Hepatocyte (in vitro differentiated cells): ENCODE data around the gene AQP1. TPM values are rescaled to one million over a fixed set of nuclear protein-coding genes. Genes with fewer than 3 reads are reported as not detected.
A peak's percentile ranks its signal among the peaks of the same experiment; 100 is the strongest.

Experiments
- DNase-seq: peaks from one replicate; pipeline ENCODE4 v3.0.0-alpha.2; 2016; ENCODE audit warnings: low spot score
- H2AFZ ChIP-seq: fragments of 200-600 bp; sonication (generic); 2 replicates; pipeline ENCODE4 v1.6.0; 2016; ENCODE audit warnings: antibody characterized with exemption, mild to moderate bottlenecking
- H3K27ac ChIP-seq: fragments of 200-600 bp; sonication (generic); 2 replicates; pipeline ENCODE4 v1.5.1; 2016; ENCODE audit warnings: mild to moderate bottlenecking
- H3K27me3 ChIP-seq: fragments of 200-600 bp; sonication (generic); 2 replicates; pipeline ENCODE4 v1.6.1; 2016
- H3K36me3 ChIP-seq: fragments of 200-600 bp; sonication (generic); replicated peaks from 2 replicates; pipeline ENCODE4 v1.5.1; 2016; ENCODE audit warnings: low read depth; ENCODE audit not compliant: insufficient read depth
- H3K4me1 ChIP-seq: fragments of 200-600 bp; sonication (generic); 2 replicates; pipeline ENCODE4 v1.5.1; 2016; ENCODE audit warnings: mild to moderate bottlenecking, moderate library complexity; ENCODE audit not compliant: insufficient read depth
- H3K4me2 ChIP-seq: fragments of 200-600 bp; sonication (generic); 2 replicates; pipeline ENCODE4 v1.6.0; 2016
- H3K4me3 ChIP-seq: fragments of 200-600 bp; sonication (generic); 2 replicates; pipeline ENCODE4 v1.5.1; 2016; ENCODE audit warnings: mild to moderate bottlenecking
- H3K79me2 ChIP-seq: fragments of 200-600 bp; sonication (generic); 2 replicates; pipeline ENCODE4 v1.6.0; 2017; ENCODE audit warnings: mild to moderate bottlenecking
- H3K9me2 ChIP-seq: fragments of 200-600 bp; sonication (generic); replicated peaks from 2 replicates; pipeline ENCODE4 v1.6.0; 2017; ENCODE audit warnings: mild to moderate bottlenecking; ENCODE audit not compliant: insufficient read depth
- H3K9me3 ChIP-seq: fragments of 200-600 bp; sonication (generic); 2 replicates; pipeline ENCODE4 v1.5.1; 2016; ENCODE audit warnings: low read depth, mild to moderate bottlenecking
- H4K20me1 ChIP-seq: fragments of 200-600 bp; sonication (generic); 2 replicates; pipeline ENCODE4 v1.6.0; 2016; ENCODE audit warnings: mild to moderate bottlenecking; ENCODE audit not compliant: insufficient read depth, poor library complexity, severe bottlenecking
- EZH2 ChIP-seq: fragments of 200-600 bp; sonication (generic); IDR thresholded peaks from 2 replicates; pipeline ENCODE4 v1.6.1; 2016; ENCODE audit warnings: antibody characterized with exemption, mild to moderate bottlenecking, borderline replicate concordance
- EZH2phosphoT487 ChIP-seq: fragments of 200-600 bp; sonication (generic); IDR thresholded peaks from one replicate; pipeline ENCODE4 v1.6.1; 2018; ENCODE audit warnings: antibody characterized with exemption, mild to moderate bottlenecking, low read depth, moderate library complexity; ENCODE audit not compliant: unreplicated experiment, severe bottlenecking
- WGBS: methylation state at CpG from one replicate; pipeline ENCODE4 v1.1.6; 2016; ENCODE audit warnings: low lambda C conversion rate; ENCODE audit errors: missing lambda C conversion rate; 5-methylcytosine and 5-hydroxymethylcytosine counted together
- polyA plus RNA-seq: library from polyadenylated mRNA; unstranded; fragments of >200 nt; fragmentation: Nextera tagmentation; extraction: Ambion mirVana; gene quantifications from 2 replicates; pipeline ENCODE4 v1.2.1, GENCODE V29; 2016
- total RNA-seq: library from RNA; depleted of rRNA; stranded (reverse); fragments of >200 nt; gene quantifications from 2 replicates; pipeline ENCODE4 v1.2.3, GENCODE V29; 2014
- TF ChIP-seq, protein P1 (sequence below): fragments of 200-600 bp; sonication (generic); IDR thresholded peaks from 2 replicates; pipeline ENCODE4 v1.5.1; 2016; ENCODE audit warnings: antibody characterized with exemption, mild to moderate bottlenecking; ENCODE audit not compliant: poor library complexity

Gene AQP1
- total and polyA plus RNA-seq, 2 experiments from 2014 or later: 124 to 183 TPM

DNA sequence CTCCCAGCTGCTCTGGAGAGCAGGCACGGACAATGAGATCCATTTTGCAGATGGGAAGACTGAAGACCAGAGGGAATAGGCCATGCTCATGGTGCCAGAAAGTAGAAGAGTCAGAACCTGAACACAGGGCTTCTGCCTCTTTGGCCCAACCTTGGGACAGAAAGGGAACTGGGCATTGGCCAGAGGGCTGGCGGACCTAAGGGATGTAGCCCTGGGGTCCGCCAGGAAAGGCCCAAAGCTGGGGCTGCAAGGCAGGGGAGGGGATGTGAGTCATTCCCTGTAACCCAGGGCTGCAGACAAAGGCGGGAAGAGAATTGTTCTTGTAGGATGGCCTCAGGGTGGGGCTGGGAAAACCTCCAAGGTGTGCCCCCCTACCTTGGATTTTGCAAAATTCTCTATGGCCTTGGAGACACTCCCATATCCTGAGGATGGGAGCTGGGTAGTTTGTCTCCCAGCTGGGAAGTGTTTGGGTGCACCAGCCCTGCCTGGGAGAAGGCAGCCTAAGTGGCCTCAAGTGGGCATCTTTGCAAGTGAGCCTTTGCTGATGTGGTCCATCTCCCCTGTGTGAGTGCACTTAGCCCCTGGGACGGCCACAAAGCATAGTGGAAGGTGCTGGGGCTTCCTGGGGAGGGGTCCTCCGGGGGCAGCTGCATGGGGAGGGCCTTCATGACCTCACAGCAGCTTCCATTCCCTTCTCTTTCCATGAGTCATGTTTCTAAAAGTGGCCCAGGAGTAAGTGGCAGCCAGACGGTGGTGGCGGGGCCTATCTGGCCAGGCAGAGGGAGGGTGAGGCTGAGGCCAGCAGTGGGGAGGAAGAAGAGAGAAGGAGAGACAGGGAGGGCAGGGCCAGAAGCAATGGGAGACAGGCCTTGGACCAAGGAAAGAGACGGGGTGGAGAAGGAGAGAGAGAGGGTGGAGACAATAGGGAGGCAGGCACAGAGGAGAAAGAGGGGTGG is 9.2 kb downstream of the AQP1 start:
- Histone ChIP-seq H3K27me3 (no peaks in the 10 kb centered on the region), H3K4me1 (peaks cover 3% of the 10 kb centered on the region), H3K9me2 (no peaks in the 10 kb centered on the region), H3K27ac (no peak overlapping the region), H3K4me2 (no peak overlapping the region), H4K20me1 (no peaks in the 10 kb centered on the region), H3K79me2 (no peaks in the 10 kb centered on the region), H3K4me3 (no peak overlapping the region), H3K36me3 (no peaks in the 10 kb centered on the region), H3K9me3 (no peaks in the 10 kb centered on the region), H2AFZ (no peak overlapping the region)
- 78% methylated on average over 7 of the region's 9 CpGs for WGBS
- DNase-seq: peak; percentile 44
- TF ChIP-seq EZH2: no peak
- TF ChIP-seq, protein P1, sequence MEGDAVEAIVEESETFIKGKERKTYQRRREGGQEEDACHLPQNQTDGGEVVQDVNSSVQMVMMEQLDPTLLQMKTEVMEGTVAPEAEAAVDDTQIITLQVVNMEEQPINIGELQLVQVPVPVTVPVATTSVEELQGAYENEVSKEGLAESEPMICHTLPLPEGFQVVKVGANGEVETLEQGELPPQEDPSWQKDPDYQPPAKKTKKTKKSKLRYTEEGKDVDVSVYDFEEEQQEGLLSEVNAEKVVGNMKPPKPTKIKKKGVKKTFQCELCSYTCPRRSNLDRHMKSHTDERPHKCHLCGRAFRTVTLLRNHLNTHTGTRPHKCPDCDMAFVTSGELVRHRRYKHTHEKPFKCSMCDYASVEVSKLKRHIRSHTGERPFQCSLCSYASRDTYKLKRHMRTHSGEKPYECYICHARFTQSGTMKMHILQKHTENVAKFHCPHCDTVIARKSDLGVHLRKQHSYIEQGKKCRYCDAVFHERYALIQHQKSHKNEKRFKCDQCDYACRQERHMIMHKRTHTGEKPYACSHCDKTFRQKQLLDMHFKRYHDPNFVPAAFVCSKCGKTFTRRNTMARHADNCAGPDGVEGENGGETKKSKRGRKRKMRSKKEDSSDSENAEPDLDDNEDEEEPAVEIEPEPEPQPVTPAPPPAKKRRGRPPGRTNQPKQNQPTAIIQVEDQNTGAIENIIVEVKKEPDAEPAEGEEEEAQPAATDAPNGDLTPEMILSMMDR: no peak
- TF ChIP-seq EZH2phosphoT487: no peak

DNA sequence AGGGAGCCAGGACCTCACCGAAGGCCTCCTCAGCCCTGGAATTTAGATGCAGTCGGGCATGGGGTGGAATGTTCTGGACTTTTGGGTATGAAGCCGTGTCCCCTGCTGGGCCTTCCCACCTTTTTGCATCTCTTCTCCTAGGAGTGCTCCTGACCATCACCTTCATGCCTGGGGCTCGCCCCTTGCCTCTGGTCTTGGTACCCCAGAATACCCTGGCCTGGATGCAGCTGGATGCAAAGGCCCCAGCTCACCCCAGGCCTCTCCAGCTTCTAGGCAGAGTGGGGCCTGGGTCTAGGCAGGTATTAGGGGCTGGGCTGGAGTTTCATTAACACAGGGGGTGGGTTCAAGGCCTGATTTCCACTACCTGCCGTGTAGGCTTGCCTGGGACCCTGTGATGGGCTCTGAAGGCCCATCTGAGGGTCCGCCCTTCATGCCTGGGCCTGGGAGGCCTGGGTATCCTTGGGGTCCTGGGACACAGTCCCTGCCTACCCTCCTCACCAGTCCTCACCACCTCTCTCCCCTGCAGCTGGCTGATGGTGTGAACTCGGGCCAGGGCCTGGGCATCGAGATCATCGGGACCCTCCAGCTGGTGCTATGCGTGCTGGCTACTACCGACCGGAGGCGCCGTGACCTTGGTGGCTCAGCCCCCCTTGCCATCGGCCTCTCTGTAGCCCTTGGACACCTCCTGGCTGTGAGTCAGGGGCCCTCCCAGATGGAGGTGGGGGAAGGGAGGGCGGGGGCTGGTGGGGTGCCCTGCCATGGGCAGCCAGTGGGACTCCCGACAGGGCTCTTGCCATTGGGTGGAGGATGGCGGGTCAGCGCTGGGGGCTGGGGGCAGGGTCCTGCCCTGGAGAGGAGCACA is 10.1 kb downstream of the AQP1 start:
- no peak for DNase-seq
- H3K9me2 ChIP-seq: no peaks in the 10 kb centered on the region
- H3K79me2 ChIP-seq: no peaks in the 10 kb centered on the region
- 94% methylated on average over 16 of the region's 19 CpGs for WGBS
- TF ChIP-seq, protein P1: no peak
- TF ChIP-seq EZH2phosphoT487: no peak
- no peak for TF ChIP-seq EZH2
- H3K4me2 ChIP-seq: no peak overlapping the region
- H3K4me3 ChIP-seq: no peak overlapping the region
- H3K27me3 ChIP-seq: no peaks in the 10 kb centered on the region
- H2AFZ ChIP-seq: no peak overlapping the region
- H3K36me3 ChIP-seq: no peaks in the 10 kb centered on the region
- no peaks in the 10 kb centered on the region for H3K9me3 ChIP-seq
- no peak overlapping the region for H3K27ac ChIP-seq
- H3K4me1 ChIP-seq: peaks cover 3% of the 10 kb centered on the region
- H4K20me1 ChIP-seq: no peaks in the 10 kb centered on the region

DNA sequence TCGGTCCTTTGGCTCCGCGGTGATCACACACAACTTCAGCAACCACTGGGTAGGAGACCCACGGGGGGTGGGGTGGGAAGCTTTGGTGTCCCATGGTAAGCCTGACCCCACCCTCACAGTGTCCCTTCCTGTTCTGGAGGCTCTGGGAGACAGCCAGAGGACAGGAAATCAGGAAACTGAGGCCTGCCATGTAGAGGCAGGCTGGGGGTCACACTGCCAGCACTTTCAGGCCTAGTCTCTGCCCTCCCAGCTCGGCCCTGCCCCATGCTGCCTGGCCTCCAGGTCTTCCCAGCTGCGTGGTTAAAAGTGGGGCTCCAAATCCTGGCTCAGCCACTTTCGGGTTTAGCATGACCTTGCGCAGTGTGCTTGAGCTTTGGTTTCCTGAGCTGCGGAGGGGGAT is 10.9 kb downstream of the AQP1 start:
- Histone ChIP-seq H3K27me3 (no peaks in the 10 kb centered on the region), H3K36me3 (no peaks in the 10 kb centered on the region), H3K4me2 (no peak overlapping the region), H3K9me2 (no peaks in the 10 kb centered on the region), H3K27ac (no peak overlapping the region), H2AFZ (no peak overlapping the region), H3K4me3 (no peak overlapping the region), H3K4me1 (peaks cover 3% of the 10 kb centered on the region), H3K9me3 (no peaks in the 10 kb centered on the region), H3K79me2 (no peaks in the 10 kb centered on the region), H4K20me1 (no peaks in the 10 kb centered on the region)
- WGBS: 89% methylated on average over 9 of the region's 9 CpGs
- TF ChIP-seq EZH2phosphoT487 (no peak), EZH2 (no peak)
- TF ChIP-seq, protein P1: no peak
- DNase-seq: no peak
